Stimulated activated CD4-positive, alpha-beta T cell treated with anti-CD3 and anti-CD28 coated beads, Interleukin-2, amount 100 ng/mL, for 4 hours (primary cell): ENCODE results near the gene CCDC149.

Source experiments
- DNase-seq: peaks from one replicate; pipeline ENCODE4 v3.0.0-alpha.2; 2020; ENCODE audit warnings: low read depth

CCDC149 gene

GRCh38 chr4:24840826-24841543, 71.9 kb downstream of the CCDC149 start:
- DNase-seq: no peak

- DNase-seq: no peak
These were observed 72.5 kb downstream of the CCDC149 start for GRCh38 chr4:24840362-24840761.

GRCh38 chr4:24837781-24838180, 75.1 kb downstream of the CCDC149 start:
- DNase-seq: no peak

- no peak for DNase-seq
These were observed 75.5 kb downstream of the CCDC149 start for GRCh38 chr4:24837336-24837735.

GRCh38 chr4:24836661-24837242, 76.1 kb downstream of the CCDC149 start:
- no peak for DNase-seq

GRCh38 chr4:24835696-24836095, 77.1 kb downstream of the CCDC149 start:
- no peak for DNase-seq

GRCh38 chr4:24831637-24832036, 81.2 kb downstream of the CCDC149 start:
- DNase-seq: no peak

GRCh38 chr4:24824720-24825119, 88.1 kb downstream of the CCDC149 start:
- DNase-seq: no peak

GRCh38 chr4:24820541-24820940, 92.3 kb downstream of the CCDC149 start:
- no peak for DNase-seq

- DNase-seq: no peak
These were observed 96.0 kb downstream of the CCDC149 start for GRCh38 chr4:24816797-24817196.

GRCh38 chr4:24813732-24814131, 99.1 kb downstream of the CCDC149 start:
- DNase-seq: no peak

GRCh38 chr4:24810871-24811631, 101.8 kb downstream of the CCDC149 start:
- DNase-seq: no peak

GRCh38 chr4:24809815-24810405, 102.9 kb downstream of the CCDC149 start:
- no peak for DNase-seq

GRCh38 chr4:24809376-24809775, 103.5 kb downstream of the CCDC149 start:
- no peak for DNase-seq

GRCh38 chr4:24808955-24809354, 103.9 kb downstream of the CCDC149 start:
- DNase-seq: no peak

- DNase-seq: no peak
These were observed 104.6 kb downstream of the CCDC149 start for GRCh38 chr4:24808261-24808660.

GRCh38 chr4:24807611-24808010, 105.2 kb downstream of the CCDC149 start:
- DNase-seq: no peak

GRCh38 chr4:24806206-24806990, 106.4 kb downstream of the CCDC149 start:
- no peak for DNase-seq

GRCh38 chr4:24805566-24805965, 107.3 kb downstream of the CCDC149 start:
- DNase-seq: no peak

GRCh38 chr4:24805067-24805466, 107.8 kb downstream of the CCDC149 start:
- no peak for DNase-seq

GRCh38 chr4:24802648-24803047, 110.2 kb downstream of the CCDC149 start:
- DNase-seq: no peak
